Sigmoid colon (tissue), 7 donors: ENCODE results near the gene NCOA4. TPM values are rescaled to one million over a fixed set of nuclear protein-coding genes. Genes with fewer than 3 reads are reported as not detected.
"Not testable (repeated sequence)": the region's sequence is repeated elsewhere in the genome, so short reads cannot be mapped to it uniquely, and the experiment has no call there.

Source experiments
- DNase-seq: peaks from one replicate; pipeline ENCODE4 v3.0.0-alpha.2; 2019
- H3K27ac ChIP-seq, 4 donors: fragments of 200-600 bp; sonication (generic); one replicate each; pipeline ENCODE4 v1.5.1; 2016 to 2019; ENCODE audit warnings: mild to moderate bottlenecking in 1 of 4
- H3K27me3 ChIP-seq, 3 donors: fragments of 200-600 bp; sonication (generic); one replicate each; pipeline ENCODE4 v1.5.1; 2019; ENCODE audit warnings: mild to moderate bottlenecking in 1 of 3
- H3K36me3 ChIP-seq, 4 donors: fragments of 200-600 bp; sonication (generic); one replicate each; pipeline ENCODE4 v1.5.1; 2016 to 2019
- H3K4me1 ChIP-seq, 4 donors: fragments of 200-600 bp; sonication (generic); one replicate each; pipeline ENCODE4 v1.5.1; 2017 to 2019
- H3K4me3 ChIP-seq, 4 donors: fragments of 200-600 bp; sonication (generic); one replicate each; pipeline ENCODE4 v1.5.1; 2017 to 2019; ENCODE audit warnings: mild to moderate bottlenecking in 2 of 4, moderate library complexity in 1 of 4
- H3K9me3 ChIP-seq, 4 donors: fragments of 200-600 bp in 3 of 4; sonication (generic) in 3 of 4; one replicate each; pipeline versions ENCODE4 v1.5.1 to v1.6.1; 2013 to 2019
- EP300 ChIP-seq, 4 donors: sonication (generic); formaldehyde crosslinking; IDR thresholded peaks; one replicate each; pipeline ENCODE4 v1.6.1; 2017; ENCODE audit warnings: antibody characterized with exemption in 4 of 4
- POLR2A ChIP-seq, 2 donors: fragments of 450-650 bp; IDR thresholded peaks; one replicate each; pipeline ENCODE4 v1.6.1; 2016; ENCODE audit warnings: antibody characterized with exemption in 2 of 2, mild to moderate bottlenecking in 2 of 2, moderate library complexity in 2 of 2
- POLR2AphosphoS5 ChIP-seq, 4 donors: sonication (generic); formaldehyde crosslinking; IDR thresholded peaks; one replicate each; pipeline ENCODE4 v1.6.1; 2017; ENCODE audit warnings: antibody characterized with exemption in 4 of 4
- WGBS, 2 donors: extraction: QIAGEN DNeasy Blood & Tissue Kit; methylation state at CpG; one replicate each; pipeline ENCODE4 v1.1.7; 2013; 5-methylcytosine and 5-hydroxymethylcytosine counted together
- intact Hi-C: fragments of 100-400 bp; cut with DNase I; formaldehyde crosslinking; loops from one replicate; pipeline ENCODE4 v1.15.1; 2023
- polyA plus RNA-seq, 3 donors: library from polyadenylated mRNA; stranded (reverse); fragments of 200-250 nt; gene quantifications; one replicate each; pipeline ENCODE4 v1.2.3, GENCODE V29; 2013
- total RNA-seq, 4 donors: library from RNA; depleted of rRNA; stranded (reverse); fragments of >200 nt; gene quantifications; one replicate each; pipeline ENCODE4 v1.1.0, GENCODE V29; 2016
- TF ChIP-seq, protein P1 (sequence below), 4 experiments: fragments of 450-650 bp in 3 of 4; fragments of 200-600 bp in 1 of 4; IDR thresholded peaks; one replicate each; pipeline ENCODE4 v1.5.1; 2016 to 2019; ENCODE audit warnings: antibody characterized with exemption in 4 of 4, mild to moderate bottlenecking in 3 of 4, moderate library complexity in 2 of 4
- donor health status: healthy with polysubstance abuse.
- donor health status: Bipolar disorder and iron deficiency.
- donor health status: healthy.

NCOA4 gene
- total and polyA plus RNA-seq, 7 donors: 82.6 to 192 (median 149) TPM

DNA sequence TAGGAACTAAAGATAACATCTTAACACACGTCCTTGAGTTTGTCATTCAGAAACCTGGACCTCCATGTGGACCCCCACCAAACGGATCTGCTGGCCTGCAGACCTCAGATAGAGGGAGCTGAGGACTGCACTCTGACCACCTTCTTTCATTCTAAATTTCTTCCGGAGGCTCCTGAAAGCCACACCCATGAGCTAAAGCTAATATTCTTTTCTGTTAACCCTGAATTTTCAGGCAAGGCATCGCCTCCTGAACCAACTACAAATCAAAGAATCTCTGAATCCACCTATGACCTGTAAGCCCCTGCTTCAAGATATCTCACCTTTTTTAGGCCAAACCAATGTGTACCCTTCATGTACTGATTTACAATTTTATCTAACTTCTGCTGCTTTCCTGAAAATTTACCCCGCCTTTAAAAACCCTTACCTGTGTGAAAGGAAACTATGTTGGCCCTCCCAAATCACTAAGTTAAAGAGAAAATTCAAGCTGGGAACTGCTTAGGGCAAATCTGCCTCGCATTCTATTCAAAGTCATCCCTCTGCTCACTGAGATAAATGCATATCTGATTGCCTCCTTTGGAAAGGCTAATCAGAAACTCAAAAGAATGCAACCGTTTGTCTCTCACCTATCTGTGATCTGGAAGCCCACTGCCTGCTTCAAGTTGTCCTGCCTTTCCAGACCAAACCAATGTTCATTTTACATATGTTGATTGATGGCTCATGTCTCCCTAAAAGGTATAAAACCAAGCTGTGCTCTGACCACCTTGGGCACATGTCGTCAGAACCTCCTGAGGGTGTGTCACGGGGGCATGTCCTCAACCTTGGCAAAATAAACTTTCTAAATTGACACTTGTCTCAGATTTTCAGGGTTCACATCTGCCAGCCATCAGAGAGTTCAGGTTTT is 23.4 kb upstream of the NCOA4 start:
- WGBS, 2 donors: 59 to 72% methylated on average over 9 of the region's 9 CpGs
- no peaks in the 10 kb centered on the region for H3K9me3 ChIP-seq
- intact Hi-C loops: no loop called here
- no peaks in the 10 kb centered on the region for H3K36me3 ChIP-seq
- no peak for TF ChIP-seq POLR2AphosphoS5 (IDR thresholded peaks at IDR 0.05)
- H3K27me3 ChIP-seq: peaks cover 0 to 3% (median 0%) of the 10 kb centered on the region in 3 donors
- no peak overlapping the region for H3K27ac ChIP-seq
- H3K4me3 ChIP-seq: no peak overlapping the region
- no peak for DNase-seq
- H3K4me1 ChIP-seq: no peaks in the 10 kb centered on the region

DNA sequence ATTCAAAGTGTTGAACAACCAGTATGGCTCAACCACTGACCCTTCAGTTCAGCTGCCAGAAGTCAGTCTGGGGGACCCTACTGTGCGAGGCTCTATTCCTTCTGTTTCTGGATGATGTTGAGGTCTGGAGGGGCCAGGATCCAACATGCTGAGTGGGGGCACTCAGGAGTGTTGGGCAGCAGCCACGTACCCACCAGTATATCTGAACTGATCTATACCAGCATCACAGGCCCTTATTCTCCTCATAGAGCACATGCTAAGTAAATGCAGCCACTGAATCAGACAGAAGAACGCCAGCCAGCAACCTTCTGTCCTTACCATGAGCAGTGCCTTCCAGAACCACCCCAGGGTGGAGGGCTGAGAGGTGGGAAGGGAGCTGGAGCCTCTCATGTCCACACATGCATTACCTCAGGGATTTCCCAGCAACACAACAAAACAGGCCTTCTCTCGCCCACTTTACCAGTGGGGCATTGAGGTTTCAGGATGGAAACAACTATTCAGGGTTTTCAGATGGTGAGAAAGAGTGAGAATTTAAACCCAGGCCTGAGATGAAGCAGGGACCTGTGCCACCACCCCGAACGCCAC is 22.5 kb upstream of the NCOA4 start:
- 89 to 91% methylated on average over 6 of the region's 6 CpGs for WGBS, 2 donors
- Histone ChIP-seq H3K4me1 (no peaks in the 10 kb centered on the region), H3K9me3 (no peaks in the 10 kb centered on the region), H3K4me3 (no peak overlapping the region), H3K27me3 (peaks cover 0 to 3% (median 2%) of the 10 kb centered on the region in 3 donors), H3K27ac (no peak overlapping the region), H3K36me3 (no peaks in the 10 kb centered on the region)
- TF ChIP-seq POLR2A (IDR thresholded peaks at IDR 0.05): no peak
- TF ChIP-seq, protein P1, sequence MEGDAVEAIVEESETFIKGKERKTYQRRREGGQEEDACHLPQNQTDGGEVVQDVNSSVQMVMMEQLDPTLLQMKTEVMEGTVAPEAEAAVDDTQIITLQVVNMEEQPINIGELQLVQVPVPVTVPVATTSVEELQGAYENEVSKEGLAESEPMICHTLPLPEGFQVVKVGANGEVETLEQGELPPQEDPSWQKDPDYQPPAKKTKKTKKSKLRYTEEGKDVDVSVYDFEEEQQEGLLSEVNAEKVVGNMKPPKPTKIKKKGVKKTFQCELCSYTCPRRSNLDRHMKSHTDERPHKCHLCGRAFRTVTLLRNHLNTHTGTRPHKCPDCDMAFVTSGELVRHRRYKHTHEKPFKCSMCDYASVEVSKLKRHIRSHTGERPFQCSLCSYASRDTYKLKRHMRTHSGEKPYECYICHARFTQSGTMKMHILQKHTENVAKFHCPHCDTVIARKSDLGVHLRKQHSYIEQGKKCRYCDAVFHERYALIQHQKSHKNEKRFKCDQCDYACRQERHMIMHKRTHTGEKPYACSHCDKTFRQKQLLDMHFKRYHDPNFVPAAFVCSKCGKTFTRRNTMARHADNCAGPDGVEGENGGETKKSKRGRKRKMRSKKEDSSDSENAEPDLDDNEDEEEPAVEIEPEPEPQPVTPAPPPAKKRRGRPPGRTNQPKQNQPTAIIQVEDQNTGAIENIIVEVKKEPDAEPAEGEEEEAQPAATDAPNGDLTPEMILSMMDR (IDR thresholded peaks at IDR 0.05): no peak
- no peak for TF ChIP-seq EP300 (IDR thresholded peaks at IDR 0.05)
- TF ChIP-seq POLR2AphosphoS5 (IDR thresholded peaks at IDR 0.05): no peak
- DNase-seq: no peak
- intact Hi-C loops: no loop called here

DNA sequence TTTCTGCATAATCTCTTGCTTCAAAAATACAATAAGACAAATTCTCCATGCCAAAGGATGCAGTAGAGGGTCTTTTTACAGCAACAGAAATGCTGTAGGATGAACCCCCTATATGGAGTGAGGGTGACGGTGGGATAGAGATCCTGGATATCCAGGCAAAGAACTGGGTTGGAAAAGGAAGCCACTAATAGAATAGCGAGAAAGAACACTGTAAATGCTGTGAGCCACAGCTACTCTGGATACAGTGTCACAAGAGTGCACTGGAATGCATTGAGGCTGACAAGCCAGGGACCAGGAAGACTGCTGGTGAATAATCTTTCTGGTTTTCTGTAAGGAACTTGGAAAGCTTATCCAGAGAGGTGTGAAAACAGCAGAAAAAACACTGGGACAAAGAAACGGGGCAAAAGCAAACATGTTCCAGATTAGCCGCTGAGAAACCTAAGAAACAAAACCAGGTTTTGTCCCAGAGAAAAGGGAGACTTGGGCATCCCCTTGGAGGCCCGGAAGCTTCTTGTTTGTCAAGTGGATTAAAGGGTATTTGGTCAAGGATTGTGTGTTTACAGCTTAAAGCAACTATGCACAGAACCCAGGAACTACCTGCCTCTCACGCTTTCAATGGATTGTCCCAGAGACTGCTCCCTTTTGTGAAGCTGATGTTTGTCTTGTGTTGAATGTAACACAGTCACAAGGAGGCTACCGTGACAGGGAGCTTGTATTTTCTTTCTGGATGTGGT is 21.8 kb upstream of the NCOA4 start:
- Histone ChIP-seq H3K36me3 (no peaks in the 10 kb centered on the region), H3K4me3 (no peak overlapping the region), H3K27ac (no peak overlapping the region), H3K27me3 (peaks cover 0 to 3% (median 2%) of the 10 kb centered on the region in 3 donors), H3K4me1 (no peaks in the 10 kb centered on the region), H3K9me3 (no peaks in the 10 kb centered on the region)
- TF ChIP-seq POLR2AphosphoS5 (IDR thresholded peaks at IDR 0.05) (no peak), EP300 (IDR thresholded peaks at IDR 0.05) (no peak), POLR2A (IDR thresholded peaks at IDR 0.05) (no peak)
- TF ChIP-seq, protein P1 (IDR thresholded peaks at IDR 0.05): no peak
- intact Hi-C loops: no loop called here
- 61 to 64% methylated on average over 7 of the region's 7 CpGs for WGBS, 2 donors
- no peak for DNase-seq

DNA sequence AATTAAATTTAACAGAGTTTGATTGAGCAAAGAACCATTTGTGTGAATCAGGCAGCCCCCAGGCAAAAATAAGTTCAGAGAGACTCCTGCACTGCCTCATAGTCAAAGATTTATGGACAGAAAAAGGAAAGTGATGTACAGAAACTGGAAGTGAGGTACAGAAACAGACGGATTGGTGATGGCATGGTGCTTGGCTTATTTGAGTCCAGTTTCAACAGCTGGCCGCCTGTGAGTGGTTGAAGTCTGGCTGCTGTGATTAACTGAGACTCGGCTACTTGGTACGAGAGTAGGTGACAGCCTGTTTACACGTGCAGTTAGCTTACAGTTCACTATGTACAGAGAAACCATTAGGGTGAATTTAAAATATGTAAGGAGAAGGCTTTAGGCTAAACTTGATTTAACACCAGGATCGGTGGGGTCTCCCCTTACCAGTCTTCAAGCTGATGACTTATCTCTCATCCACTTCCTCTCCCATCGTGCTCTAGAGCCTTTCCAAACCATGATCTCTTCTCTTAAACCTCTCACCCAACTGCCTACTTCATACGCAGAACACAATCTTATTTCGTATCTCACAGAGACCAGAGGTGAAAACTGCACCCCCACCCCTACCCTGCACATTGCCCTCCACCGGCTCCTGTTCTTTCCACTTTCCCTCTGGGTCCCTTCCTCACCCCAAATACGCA is 20.7 kb upstream of the NCOA4 start:
- 53% methylated on average over 11 of the region's 11 CpGs for WGBS, 2 donors
- Histone ChIP-seq H3K4me3 (no peak overlapping the region), H3K4me1 (no peaks in the 10 kb centered on the region), H3K36me3 (no peaks in the 10 kb centered on the region), H3K27ac (no peak overlapping the region), H3K27me3 (peaks cover 0 to 3% (median 2%) of the 10 kb centered on the region in 3 donors), H3K9me3 (no peaks in the 10 kb centered on the region)
- intact Hi-C loops: no loop called here
- no peak for DNase-seq
- TF ChIP-seq POLR2A (IDR thresholded peaks at IDR 0.05) (no peak), POLR2AphosphoS5 (IDR thresholded peaks at IDR 0.05) (no peak), EP300 (IDR thresholded peaks at IDR 0.05) (no peak)
- TF ChIP-seq, protein P1 (IDR thresholded peaks at IDR 0.05): no peak

DNA sequence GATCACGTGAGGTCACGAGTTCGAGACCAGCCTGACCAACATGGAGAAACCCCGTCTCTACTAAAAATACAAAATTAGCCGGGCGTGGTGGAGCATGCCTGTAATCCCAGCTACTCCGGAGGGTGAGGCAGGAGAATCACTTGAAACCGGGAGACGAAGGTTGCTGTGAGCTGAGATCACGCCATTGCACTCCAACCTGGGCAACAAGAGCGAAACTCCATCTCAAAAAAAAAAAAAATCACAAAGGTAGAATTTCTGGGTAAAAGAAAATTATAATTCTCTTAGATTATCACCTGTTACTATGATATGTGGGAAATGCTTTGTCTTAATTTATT is 19.0 kb upstream of the NCOA4 start:
- H3K36me3 ChIP-seq, DNase-seq, H3K4me1 ChIP-seq, H3K27me3 ChIP-seq, H3K4me3 ChIP-seq, intact Hi-C loops, H3K27ac ChIP-seq, H3K9me3 ChIP-seq: not testable (repeated sequence)
- WGBS, 2 donors: 92 to 97% methylated on average over 11 of the region's 11 CpGs
